VCaP (cell line): ENCODE data around the gene ZNF319.

Experiments used
- H3K27ac ChIP-seq: fragments of 450-650 bp; 2 replicates; pipeline ENCODE4 v1.5.1; 2017
- CTCF ChIP-seq: fragments of 450-650 bp; conservative IDR thresholded peaks from 2 replicates; pipeline ENCODE4 v1.5.1; 2017; ENCODE audit warnings: mild to moderate bottlenecking, moderate library complexity

The ZNF319 gene

GRCh38 chr16:58040945-58041627, 40.6 kb upstream of the ZNF319 start:
- TF ChIP-seq CTCF: no peak
- no peak overlapping the region for H3K27ac ChIP-seq

- no peak overlapping the region for H3K27ac ChIP-seq
- no peak for TF ChIP-seq CTCF
Measured at GRCh38 chr16:58040496-58040846, 40.0 kb upstream of the ZNF319 start.

DNA sequence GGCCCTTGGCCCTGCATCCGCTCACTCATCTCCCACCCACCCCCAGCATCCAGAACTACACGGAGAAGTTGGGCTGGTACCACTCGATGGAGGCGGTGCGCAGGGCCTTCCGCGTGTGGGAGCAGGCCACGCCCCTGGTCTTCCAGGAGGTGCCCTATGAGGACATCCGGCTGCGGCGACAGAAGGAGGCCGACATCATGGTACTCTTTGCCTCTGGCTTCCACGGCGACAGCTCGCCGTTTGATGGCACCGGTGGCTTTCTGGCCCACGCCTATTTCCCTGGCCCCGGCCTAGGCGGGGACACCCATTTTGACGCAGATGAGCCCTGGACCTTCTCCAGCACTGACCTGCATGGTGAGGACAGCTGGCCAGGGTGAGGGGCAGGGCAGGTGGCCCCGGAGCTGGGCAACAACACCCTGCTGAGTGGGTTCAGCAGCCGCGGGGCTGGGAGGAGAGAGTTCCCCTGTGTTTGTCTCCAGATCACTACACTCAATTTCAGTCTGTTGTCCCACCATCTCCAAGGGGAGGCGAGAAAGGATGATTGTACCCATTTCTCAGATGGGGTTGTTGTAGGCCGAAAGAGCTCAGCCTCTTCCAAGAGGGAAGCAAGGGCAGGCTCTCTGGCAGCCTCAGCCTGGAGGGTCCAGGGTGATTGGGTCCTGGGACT, 39.5 kb upstream of the ZNF319 start:
- H3K27ac ChIP-seq: no peak overlapping the region
- TF ChIP-seq CTCF: no peak

DNA sequence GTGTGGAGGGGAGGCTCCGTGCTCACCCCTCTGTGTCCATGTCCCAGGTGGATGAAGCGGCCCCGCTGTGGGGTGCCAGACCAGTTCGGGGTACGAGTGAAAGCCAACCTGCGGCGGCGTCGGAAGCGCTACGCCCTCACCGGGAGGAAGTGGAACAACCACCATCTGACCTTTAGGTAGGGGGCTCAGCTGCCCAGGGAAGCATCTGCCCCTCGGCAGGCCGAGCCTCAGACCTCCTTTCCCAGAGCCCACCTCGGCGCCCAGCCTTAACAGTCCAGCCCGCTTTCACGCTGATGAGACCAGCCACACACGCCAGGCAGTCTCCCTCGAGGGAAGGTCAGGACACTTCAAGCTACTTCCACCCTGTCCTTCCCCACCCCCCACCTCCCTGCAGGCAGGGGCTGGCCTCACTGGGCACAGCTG, 37.8 kb upstream of the ZNF319 start:
- TF ChIP-seq CTCF: no peak
- no peak overlapping the region for H3K27ac ChIP-seq

GRCh38 chr16:58037365-58038057, 37.0 kb upstream of the ZNF319 start:
- no peak for TF ChIP-seq CTCF
- no peak overlapping the region for H3K27ac ChIP-seq

DNA sequence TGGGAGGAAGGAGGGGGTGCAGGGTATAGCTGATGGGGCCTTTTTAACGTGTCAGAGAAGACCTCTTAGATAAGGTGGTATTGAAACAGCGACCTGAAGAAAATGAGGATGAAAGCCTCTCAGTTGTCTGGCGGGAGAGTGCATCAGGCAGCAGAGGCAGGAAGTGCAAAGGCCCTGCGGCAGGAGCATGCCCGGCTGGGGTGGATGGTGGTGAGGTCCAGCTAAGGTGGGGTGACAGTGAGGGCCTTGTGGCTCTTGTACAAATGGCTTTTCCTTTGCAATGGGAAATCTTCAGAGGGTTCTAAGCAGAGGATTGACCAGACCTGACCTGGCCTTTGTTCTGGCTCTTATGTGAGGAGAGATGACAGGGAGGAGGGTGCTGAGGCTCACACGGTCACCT, 36.5 kb upstream of the ZNF319 start:
- no peak overlapping the region for H3K27ac ChIP-seq
- no peak for TF ChIP-seq CTCF

DNA sequence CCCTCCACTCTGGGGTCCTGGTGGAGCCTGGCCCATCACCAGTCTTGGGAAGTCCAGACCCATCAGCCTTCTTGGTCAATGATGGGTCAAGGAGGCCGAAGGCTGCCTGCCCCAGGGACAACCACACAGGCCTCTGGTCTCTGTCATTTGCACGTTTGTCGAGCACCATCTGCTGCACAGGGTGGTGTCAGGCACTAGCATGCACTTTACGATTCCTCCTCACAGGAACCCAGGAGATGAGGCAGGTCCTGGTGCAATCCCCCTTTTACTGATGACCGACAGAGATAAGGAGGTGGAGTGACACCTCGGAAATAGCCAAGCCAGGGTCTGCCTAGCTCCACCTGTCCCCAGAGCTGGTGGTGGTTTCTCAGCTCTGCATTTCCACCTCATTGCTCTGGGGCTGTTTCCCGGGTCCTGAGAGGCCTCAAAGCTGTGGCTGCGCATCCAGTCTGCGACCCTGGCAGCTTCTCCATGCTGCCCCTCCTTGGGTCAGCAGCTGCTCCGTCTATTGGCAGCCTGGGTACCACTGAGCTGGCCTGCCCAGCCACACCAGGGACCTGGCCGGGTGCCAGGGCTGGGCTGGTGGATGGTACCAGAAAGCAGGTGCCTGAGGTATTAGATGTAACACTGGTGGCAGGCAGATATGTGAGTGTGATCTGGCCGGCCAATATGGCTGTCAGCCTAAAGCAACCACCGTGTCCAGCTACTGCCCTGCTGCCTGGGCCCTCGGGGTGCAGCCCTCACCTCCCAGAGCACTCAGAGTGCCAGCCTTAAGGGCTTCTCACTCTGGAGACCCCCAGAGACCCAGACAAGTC, 35.1 kb upstream of the ZNF319 start:
- H3K27ac ChIP-seq: no peak overlapping the region
- no peak for TF ChIP-seq CTCF
